K562 (cell line): ENCODE data around the gene SCAMP5. TPM values are rescaled to one million over a fixed set of nuclear protein-coding genes. Genes with fewer than 3 reads are reported as not detected.

ENCODE experiments used
- FOXP4 ChIP-seq: sonication (generic); formaldehyde crosslinking; IDR thresholded peaks from 2 replicates; pipeline ENCODE4 v1.8.0; 2022; ENCODE audit warnings: mild to moderate bottlenecking, missing genetic modification reagents, borderline replicate concordance
- GTF2A2 ChIP-seq: IDR thresholded peaks from 2 replicates; pipeline ENCODE4 v1.6.1; 2016; ENCODE audit warnings: mild to moderate bottlenecking, missing genetic modification characterization, missing compliant biosample characterization
- HLTF ChIP-seq: fragments of 450-650 bp; IDR thresholded peaks from 2 replicates; pipeline ENCODE4 v1.6.1; 2016
- JUNB ChIP-seq: fragments of 450-650 bp; formaldehyde crosslinking; conservative IDR thresholded peaks from 2 replicates; pipeline ENCODE4 v1.4.0; 2020; ENCODE audit warnings: mild to moderate bottlenecking
- MAZ ChIP-seq, 2 experiments: fragments of 450-650 bp in 1 of 2; sonication (generic) in 1 of 2; formaldehyde crosslinking; IDR thresholded peaks in 1 of 2; conservative IDR thresholded peaks in 1 of 2; 2 replicates each; pipeline versions ENCODE4 v1.4.0 to v1.5.0; 2020; ENCODE audit warnings: mild to moderate bottlenecking in 1 of 2, missing genetic modification reagents in 1 of 2
- MCM7 ChIP-seq, 2 experiments: fragments of 450-650 bp; IDR thresholded peaks; 2 replicates each; pipeline ENCODE4 v1.6.1; 2016 to 2018
- MYNN ChIP-seq, 2 experiments: sonication (generic); formaldehyde crosslinking in 1 of 2; IDR thresholded peaks; 2 replicates each; pipeline versions ENCODE4 v1.5.0 to v1.6.1; 2016 to 2020; ENCODE audit warnings: antibody characterized with exemption in 1 of 2, missing genetic modification reagents in 1 of 2
- NELFE ChIP-seq: IDR thresholded peaks from 2 replicates; pipeline ENCODE4 v1.6.1; 2011; ENCODE audit warnings: mild to moderate bottlenecking; ENCODE audit not compliant: insufficient read depth, insufficient read length
- NRF1 ChIP-seq, 2 experiments: fragments of 450-650 bp; IDR thresholded peaks in 1 of 2; conservative IDR thresholded peaks in 1 of 2; 2 replicates each; pipeline ENCODE4 v1.6.1; 2014; ENCODE audit warnings: mild to moderate bottlenecking in 2 of 2
- PTBP1 ChIP-seq: fragments of 200-400 bp; formaldehyde crosslinking; IDR thresholded peaks from 2 replicates; pipeline ENCODE4 v1.6.1; 2017; ENCODE audit warnings: low read depth, low read length
- RBBP5 ChIP-seq: fragments of 200-600 bp; sonication (generic); IDR thresholded peaks from 2 replicates; pipeline ENCODE4 v1.6.1; 2012; ENCODE audit warnings: borderline replicate concordance, mild to moderate bottlenecking, low read length, control low read depth, inconsistent platforms; ENCODE audit not compliant: insufficient read depth, poor library complexity, severe bottlenecking
- RBM39 ChIP-seq: fragments of 200-400 bp; formaldehyde crosslinking; optimal IDR thresholded peaks from 2 replicates; pipeline ENCODE3; 2018; ENCODE audit warnings: low read depth, low read length
- SRF ChIP-seq, 2 experiments: fragments of 250-450, 450-650 bp in 1 of 2; sonication (Bioruptor Pico) in 1 of 2; sonication (generic) in 1 of 2; formaldehyde crosslinking; IDR thresholded peaks; 2 replicates each; pipeline versions ENCODE4 v1.5.0 to v1.5.1; 2020 to 2022; ENCODE audit warnings: mild to moderate bottlenecking in 1 of 2, missing genetic modification reagents in 1 of 2
- TCF3 ChIP-seq: sonication (generic); formaldehyde crosslinking; IDR thresholded peaks from 2 replicates; pipeline ENCODE4 v1.4.0; 2020; ENCODE audit warnings: mild to moderate bottlenecking, missing genetic modification reagents
- ZFP36 ChIP-seq: fragments of 150-350 bp; IDR thresholded peaks from 2 replicates; pipeline ENCODE4 v1.6.1; 2018; ENCODE audit warnings: low read length, low read depth; ENCODE audit not compliant: partially characterized antibody
- ZNF511 ChIP-seq: sonication (generic); formaldehyde crosslinking; IDR thresholded peaks from 2 replicates; pipeline ENCODE4 v1.8.0; 2022; ENCODE audit warnings: mild to moderate bottlenecking, missing genetic modification reagents
- ZNF75A ChIP-seq: fragments of 450-650 bp; formaldehyde crosslinking; IDR thresholded peaks from 2 replicates; pipeline ENCODE4 v1.4.0; 2020; ENCODE audit warnings: mild to moderate bottlenecking
- polyA plus RNA-seq, 8 experiments: library from polyadenylated mRNA; depleted of rRNA in 4 of 8; stranded (reverse) in 5 of 8; unstranded in 3 of 8; fragments of >200 nt; fragmentation: Nextera tagmentation in 2 of 8; fragmentation: Illumina TruSeq in 1 of 8; extraction: Ambion mirVana in 2 of 8; extraction: Trizol in 1 of 8; gene quantifications; 2 replicates each; pipeline versions ENCODE4 v1.2.1 to v1.2.3, GENCODE V29; 2011 to 2014; ENCODE audit warnings: inconsistent platforms in 1 of 8, missing spikeins in 1 of 8
- total RNA-seq, 7 experiments: library from RNA; depleted of rRNA in 6 of 7; stranded (reverse); fragments of >200 nt in 6 of 7; fragmentation: Illumina TruSeq in 2 of 7; extraction: Trizol in 2 of 7; gene quantifications; 2 replicates each; pipeline versions ENCODE4 v1.2.1 to v1.2.3, GENCODE V29; 2011 to 2021; ENCODE audit warnings: low replicate concordance in 1 of 7
- TF ChIP-seq, protein P1 (sequence below): fragments of 200-400 bp; formaldehyde crosslinking; IDR thresholded peaks from 2 replicates; pipeline ENCODE4 v1.6.1; 2017; ENCODE audit warnings: mild to moderate bottlenecking, low read depth, low read length, moderate library complexity
- TF ChIP-seq, protein P2 (sequence below): sonication (generic); formaldehyde crosslinking; IDR thresholded peaks from 2 replicates; pipeline ENCODE4 v1.8.1; 2023; ENCODE audit warnings: mild to moderate bottlenecking, missing genetic modification reagents
- TF ChIP-seq, protein P3 (sequence below): IDR thresholded peaks from 2 replicates; pipeline ENCODE4 v1.6.1; 2016; ENCODE audit warnings: missing genetic modification characterization, missing compliant biosample characterization

SCAMP5 gene
- total and polyA plus RNA-seq, 9 of the 15 experiments (the other 6 are each of a cell fraction or from before 2014, with no cell fraction given), result 0.09 to 0.29 (median 0.19) TPM; not detected in 5

- TF ChIP-seq JUNB (CRISPR knock-in tag), result no peak
- TF ChIP-seq SRF (CRISPR knock-in tag; IDR thresholded peaks at IDR 0.05), result 0 out of 4 replicates have a peak, but pooled peaks of 1 of the 2 experiments have one; percentile 22
- no peak for TF ChIP-seq ZFP36
- TF ChIP-seq MAZ (CRISPR knock-in tag; conservative IDR thresholded peaks at IDR 0.05 in 1 of 2, IDR thresholded peaks at IDR 0.05 in 1 of 2), result peak; percentile 79 to 95
- TF ChIP-seq MCM7 (IDR thresholded peaks at IDR 0.05), result 0 out of 4 replicates have a peak, but pooled peaks of 1 of the 2 experiments have one; percentile 59
- TF ChIP-seq RBBP5, result no peak
- TF ChIP-seq NELFE, result no peak
- 0 out of 4 replicates have a peak, but pooled peaks of 1 of the 2 experiments have one; percentile 22 for TF ChIP-seq NRF1 (conservative IDR thresholded peaks at IDR 0.05 in 1 of 2, IDR thresholded peaks at IDR 0.05 in 1 of 2)
- no peak for TF ChIP-seq ZNF511
- TF ChIP-seq HLTF, result peak; percentile 100
- TF ChIP-seq, protein P1, sequence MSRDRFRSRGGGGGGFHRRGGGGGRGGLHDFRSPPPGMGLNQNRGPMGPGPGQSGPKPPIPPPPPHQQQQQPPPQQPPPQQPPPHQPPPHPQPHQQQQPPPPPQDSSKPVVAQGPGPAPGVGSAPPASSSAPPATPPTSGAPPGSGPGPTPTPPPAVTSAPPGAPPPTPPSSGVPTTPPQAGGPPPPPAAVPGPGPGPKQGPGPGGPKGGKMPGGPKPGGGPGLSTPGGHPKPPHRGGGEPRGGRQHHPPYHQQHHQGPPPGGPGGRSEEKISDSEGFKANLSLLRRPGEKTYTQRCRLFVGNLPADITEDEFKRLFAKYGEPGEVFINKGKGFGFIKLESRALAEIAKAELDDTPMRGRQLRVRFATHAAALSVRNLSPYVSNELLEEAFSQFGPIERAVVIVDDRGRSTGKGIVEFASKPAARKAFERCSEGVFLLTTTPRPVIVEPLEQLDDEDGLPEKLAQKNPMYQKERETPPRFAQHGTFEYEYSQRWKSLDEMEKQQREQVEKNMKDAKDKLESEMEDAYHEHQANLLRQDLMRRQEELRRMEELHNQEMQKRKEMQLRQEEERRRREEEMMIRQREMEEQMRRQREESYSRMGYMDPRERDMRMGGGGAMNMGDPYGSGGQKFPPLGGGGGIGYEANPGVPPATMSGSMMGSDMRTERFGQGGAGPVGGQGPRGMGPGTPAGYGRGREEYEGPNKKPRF, result no peak
- TF ChIP-seq, protein P2, sequence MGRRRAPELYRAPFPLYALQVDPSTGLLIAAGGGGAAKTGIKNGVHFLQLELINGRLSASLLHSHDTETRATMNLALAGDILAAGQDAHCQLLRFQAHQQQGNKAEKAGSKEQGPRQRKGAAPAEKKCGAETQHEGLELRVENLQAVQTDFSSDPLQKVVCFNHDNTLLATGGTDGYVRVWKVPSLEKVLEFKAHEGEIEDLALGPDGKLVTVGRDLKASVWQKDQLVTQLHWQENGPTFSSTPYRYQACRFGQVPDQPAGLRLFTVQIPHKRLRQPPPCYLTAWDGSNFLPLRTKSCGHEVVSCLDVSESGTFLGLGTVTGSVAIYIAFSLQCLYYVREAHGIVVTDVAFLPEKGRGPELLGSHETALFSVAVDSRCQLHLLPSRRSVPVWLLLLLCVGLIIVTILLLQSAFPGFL, result no peak
- TF ChIP-seq MYNN (IDR thresholded peaks at IDR 0.05), result peak; percentile 91
- no peak for TF ChIP-seq MYNN (CRISPR knock-in tag; IDR thresholded peaks at IDR 0.05)
- TF ChIP-seq GTF2A2 (tag), result no peak
- TF ChIP-seq TCF3 (CRISPR knock-in tag), result peak; percentile 100
- no peak for TF ChIP-seq PTBP1
- no peak for TF ChIP-seq RBM39
- TF ChIP-seq, protein P3, sequence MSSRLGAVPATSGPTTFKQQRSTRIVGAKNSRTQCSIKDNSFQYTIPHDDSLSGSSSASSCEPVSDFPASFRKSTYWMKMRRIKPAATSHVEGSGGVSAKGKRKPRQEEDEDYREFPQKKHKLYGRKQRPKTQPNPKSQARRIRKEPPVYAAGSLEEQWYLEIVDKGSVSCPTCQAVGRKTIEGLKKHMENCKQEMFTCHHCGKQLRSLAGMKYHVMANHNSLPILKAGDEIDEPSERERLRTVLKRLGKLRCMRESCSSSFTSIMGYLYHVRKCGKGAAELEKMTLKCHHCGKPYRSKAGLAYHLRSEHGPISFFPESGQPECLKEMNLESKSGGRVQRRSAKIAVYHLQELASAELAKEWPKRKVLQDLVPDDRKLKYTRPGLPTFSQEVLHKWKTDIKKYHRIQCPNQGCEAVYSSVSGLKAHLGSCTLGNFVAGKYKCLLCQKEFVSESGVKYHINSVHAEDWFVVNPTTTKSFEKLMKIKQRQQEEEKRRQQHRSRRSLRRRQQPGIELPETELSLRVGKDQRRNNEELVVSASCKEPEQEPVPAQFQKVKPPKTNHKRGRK, result no peak
- TF ChIP-seq FOXP4, result no peak
- TF ChIP-seq ZNF75A (CRISPR knock-in tag), result no peak
These were observed 70.6 kb downstream of the SCAMP5 start (continued) for GRCh38 chr15:75065851-75066509.
